ENCODE data around the gene CXCR5.
A peak's percentile ranks its signal among the peaks of the same experiment; 100 is the strongest.

Gene CXCR5

DNA sequence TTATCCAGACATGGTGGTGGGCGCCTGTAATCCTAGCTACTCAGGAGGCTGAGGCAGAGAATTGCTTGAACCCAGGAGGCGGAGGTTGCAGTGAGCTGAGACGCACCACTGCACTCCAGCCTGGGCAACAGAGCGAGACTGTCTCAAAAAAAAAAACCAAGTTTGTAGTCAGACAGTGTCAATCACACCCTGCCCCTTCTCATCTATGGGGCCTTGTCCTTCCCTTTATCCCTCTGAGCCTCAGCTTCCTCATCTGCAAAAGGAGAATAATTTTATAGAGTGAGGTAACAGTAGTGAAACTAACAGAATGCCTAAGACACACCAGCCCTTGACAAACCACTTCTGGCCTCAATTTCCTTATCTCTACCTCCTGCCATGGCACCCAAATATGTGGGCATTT is 31.3 kb downstream of the CXCR5 start:
- H3K4me2 ChIP-seq (ENCODE audit: low read length): no peak overlapping the region
- no peak overlapping the region for H2AFZ ChIP-seq
- H3K9ac ChIP-seq: no peak overlapping the region
- TF ChIP-seq, protein P1, sequence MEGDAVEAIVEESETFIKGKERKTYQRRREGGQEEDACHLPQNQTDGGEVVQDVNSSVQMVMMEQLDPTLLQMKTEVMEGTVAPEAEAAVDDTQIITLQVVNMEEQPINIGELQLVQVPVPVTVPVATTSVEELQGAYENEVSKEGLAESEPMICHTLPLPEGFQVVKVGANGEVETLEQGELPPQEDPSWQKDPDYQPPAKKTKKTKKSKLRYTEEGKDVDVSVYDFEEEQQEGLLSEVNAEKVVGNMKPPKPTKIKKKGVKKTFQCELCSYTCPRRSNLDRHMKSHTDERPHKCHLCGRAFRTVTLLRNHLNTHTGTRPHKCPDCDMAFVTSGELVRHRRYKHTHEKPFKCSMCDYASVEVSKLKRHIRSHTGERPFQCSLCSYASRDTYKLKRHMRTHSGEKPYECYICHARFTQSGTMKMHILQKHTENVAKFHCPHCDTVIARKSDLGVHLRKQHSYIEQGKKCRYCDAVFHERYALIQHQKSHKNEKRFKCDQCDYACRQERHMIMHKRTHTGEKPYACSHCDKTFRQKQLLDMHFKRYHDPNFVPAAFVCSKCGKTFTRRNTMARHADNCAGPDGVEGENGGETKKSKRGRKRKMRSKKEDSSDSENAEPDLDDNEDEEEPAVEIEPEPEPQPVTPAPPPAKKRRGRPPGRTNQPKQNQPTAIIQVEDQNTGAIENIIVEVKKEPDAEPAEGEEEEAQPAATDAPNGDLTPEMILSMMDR (IDR thresholded peaks at IDR 0.05): no peak
- no peaks in the 10 kb centered on the region for H3K36me3 ChIP-seq (ENCODE audit: control insufficient read depth, insufficient read depth, low read length)
- no peak overlapping the region for H3K4me3 ChIP-seq (ENCODE audit: low read depth, low read length)
- H3K9me3 ChIP-seq (ENCODE audit: control insufficient read depth, low read length): no peaks in the 10 kb centered on the region
- H3K27ac ChIP-seq: peak overlapping the region; percentile 32
- H3K79me2 ChIP-seq: peaks cover 2% of the 10 kb centered on the region
- H3K4me1 ChIP-seq: peaks cover 19% of the 10 kb centered on the region
- no peaks in the 10 kb centered on the region for H3K27me3 ChIP-seq (ENCODE audit: control insufficient read depth, insufficient read depth, low read length)

DNA sequence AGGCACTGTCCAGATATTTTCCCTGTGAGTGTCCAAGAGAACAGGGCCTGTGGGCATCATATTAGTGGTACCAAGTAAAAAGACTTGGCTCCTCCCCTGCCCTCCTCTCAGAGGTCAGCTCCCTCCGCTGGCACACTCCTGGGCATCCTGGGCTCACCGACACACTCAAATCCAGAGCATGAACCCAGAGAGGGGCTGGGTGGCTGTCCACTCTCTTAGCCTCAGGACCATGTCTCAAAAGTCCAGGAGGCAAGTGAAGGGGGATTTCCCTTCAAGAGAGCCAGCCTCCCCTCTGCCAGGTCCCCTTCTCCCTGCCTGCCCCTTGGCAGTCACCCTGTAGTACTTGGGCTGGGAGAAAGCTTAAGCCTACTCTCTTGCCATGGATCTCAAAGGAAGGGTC is 31.7 kb downstream of the CXCR5 start:
- peaks cover 2% of the 10 kb centered on the region for H3K79me2 ChIP-seq
- no peak overlapping the region for H3K9ac ChIP-seq
- H3K27ac ChIP-seq: peak overlapping the region; percentile 32
- H2AFZ ChIP-seq: no peak overlapping the region
- TF ChIP-seq, protein P1 (IDR thresholded peaks at IDR 0.05): no peak
- no peak overlapping the region for H3K4me2 ChIP-seq (ENCODE audit: low read length)
- H3K27me3 ChIP-seq (ENCODE audit: control insufficient read depth, insufficient read depth, low read length): no peaks in the 10 kb centered on the region
- peaks cover 21% of the 10 kb centered on the region for H3K4me1 ChIP-seq
- H3K4me3 ChIP-seq (ENCODE audit: low read depth, low read length): no peak overlapping the region
- H3K36me3 ChIP-seq (ENCODE audit: control insufficient read depth, insufficient read depth, low read length): no peaks in the 10 kb centered on the region
- H3K9me3 ChIP-seq (ENCODE audit: control insufficient read depth, low read length): no peaks in the 10 kb centered on the region

GRCh38 chr11:118915941-118916841 is 32.5 kb downstream of the CXCR5 start:
- H3K79me2 ChIP-seq: peaks cover 2% of the 10 kb centered on the region
- peak overlapping the region; percentile 36 for H3K27ac ChIP-seq
- H3K4me1 ChIP-seq: peaks cover 27% of the 10 kb centered on the region
- H2AFZ ChIP-seq: no peak overlapping the region
- no peak overlapping the region for H3K4me2 ChIP-seq (ENCODE audit: low read length)
- TF ChIP-seq, protein P1 (IDR thresholded peaks at IDR 0.05): no peak
- no peak overlapping the region for H3K9ac ChIP-seq
- no peaks in the 10 kb centered on the region for H3K27me3 ChIP-seq (ENCODE audit: control insufficient read depth, insufficient read depth, low read length)
- H3K9me3 ChIP-seq (ENCODE audit: control insufficient read depth, low read length): no peaks in the 10 kb centered on the region
- no peak overlapping the region for H3K4me3 ChIP-seq (ENCODE audit: low read depth, low read length)
- H3K36me3 ChIP-seq (ENCODE audit: control insufficient read depth, insufficient read depth, low read length): no peaks in the 10 kb centered on the region

DNA sequence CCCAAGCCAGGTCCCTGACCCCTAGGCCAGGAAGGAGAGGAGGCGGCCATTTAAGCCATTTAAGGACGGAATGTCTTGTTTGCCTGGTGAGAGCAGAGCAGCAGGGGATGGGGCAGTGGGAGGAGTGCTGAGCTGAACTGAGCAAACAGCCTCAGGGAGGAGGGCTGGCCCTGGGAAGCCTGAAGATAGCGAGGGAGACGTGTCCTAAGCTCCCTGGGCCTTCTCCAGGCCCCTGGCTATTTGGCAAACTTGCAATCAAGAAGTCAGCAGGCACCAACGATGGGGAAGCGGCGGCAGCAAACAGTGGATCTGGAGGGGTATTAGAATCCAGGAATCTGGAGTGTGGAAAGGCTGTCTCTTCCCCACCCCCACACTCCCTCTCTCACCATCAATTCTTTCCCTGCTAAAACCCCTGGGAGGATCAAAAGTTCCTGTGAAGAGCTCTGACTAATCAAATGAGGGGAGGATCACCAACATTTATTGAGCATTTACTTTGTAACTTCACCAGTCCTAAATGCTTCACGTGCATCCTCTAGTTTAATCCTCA is 33.2 kb downstream of the CXCR5 start:
- H3K27me3 ChIP-seq (ENCODE audit: control insufficient read depth, insufficient read depth, low read length): no peaks in the 10 kb centered on the region
- TF ChIP-seq, protein P1 (IDR thresholded peaks at IDR 0.05): no peak
- H3K9ac ChIP-seq: no peak overlapping the region
- H3K27ac ChIP-seq: peak overlapping the region; percentile 47
- peaks cover 2% of the 10 kb centered on the region for H3K79me2 ChIP-seq
- H3K36me3 ChIP-seq (ENCODE audit: control insufficient read depth, insufficient read depth, low read length): no peaks in the 10 kb centered on the region
- H3K4me2 ChIP-seq (ENCODE audit: low read length): no peak overlapping the region
- H3K4me3 ChIP-seq (ENCODE audit: low read depth, low read length): no peak overlapping the region
- no peaks in the 10 kb centered on the region for H3K9me3 ChIP-seq (ENCODE audit: control insufficient read depth, low read length)
- H2AFZ ChIP-seq: no peak overlapping the region
- H3K4me1 ChIP-seq: peaks cover 32% of the 10 kb centered on the region

Measured in parathyroid adenoma (tissue), 2 donors.